ENCODE results near the gene MAGED1. TPM values are rescaled to one million over a fixed set of nuclear protein-coding genes. Genes with fewer than 3 reads are reported as not detected.

Gene MAGED1
- total RNA-seq, result 48.0 and 83.2 TPM in 2 replicates

GRCh38 chrX:51892921-51893745 is at the start of gene MAGED1:
Gene MAGED1, plus strand, starts transcription at chrX:51893623. Its CDS starts 682 bp downstream, at chrX:51894305.

Other genes starting within 250 kb of the MAGED1 start
- gene CENPVL2, start 210.8 kb upstream of the MAGED1 start, total RNA-seq, result not detected in 2 replicates
- gene CENPVL1, start 183.1 kb upstream of the MAGED1 start, total RNA-seq, result not detected in 2 replicates
- 5.8 and 7.4 TPM in 2 replicates for gene GSPT2, start 150.2 kb upstream of the MAGED1 start, total RNA-seq
- gene MAGED4B, start 175.6 kb downstream of the MAGED1 start, total RNA-seq, result 19.5 and 22.2 TPM in 2 replicates

All from epithelial cell of umbilical artery (primary cell).